Stimulated activated CD8-positive, alpha-beta memory T cell treated with anti-CD3 and anti-CD28 coated beads, Interleukin-7, amount 100 ng/mL, for 4 hours (primary cell): ENCODE measurements around the gene ACSL4.
"Not testable (repeated sequence)": the region's sequence is repeated elsewhere in the genome, so short reads cannot be mapped to it uniquely, and the experiment has no call there.

Experiments
- DNase-seq, 2 donors: peaks; one replicate each; pipeline ENCODE4 v3.0.0-alpha.2; 2020; ENCODE audit warnings: low read depth in 2 of 2

The ACSL4 gene

GRCh38 chrX:109672239-109672638, 60.8 kb downstream of the ACSL4 start:
- DNase-seq = no peak

GRCh38 chrX:109671170-109671569, 61.9 kb downstream of the ACSL4 start:
- DNase-seq = not testable (repeated sequence)

- DNase-seq = no peak
Measured at GRCh38 chrX:109667986-109668385, 65.1 kb downstream of the ACSL4 start.

DNA sequence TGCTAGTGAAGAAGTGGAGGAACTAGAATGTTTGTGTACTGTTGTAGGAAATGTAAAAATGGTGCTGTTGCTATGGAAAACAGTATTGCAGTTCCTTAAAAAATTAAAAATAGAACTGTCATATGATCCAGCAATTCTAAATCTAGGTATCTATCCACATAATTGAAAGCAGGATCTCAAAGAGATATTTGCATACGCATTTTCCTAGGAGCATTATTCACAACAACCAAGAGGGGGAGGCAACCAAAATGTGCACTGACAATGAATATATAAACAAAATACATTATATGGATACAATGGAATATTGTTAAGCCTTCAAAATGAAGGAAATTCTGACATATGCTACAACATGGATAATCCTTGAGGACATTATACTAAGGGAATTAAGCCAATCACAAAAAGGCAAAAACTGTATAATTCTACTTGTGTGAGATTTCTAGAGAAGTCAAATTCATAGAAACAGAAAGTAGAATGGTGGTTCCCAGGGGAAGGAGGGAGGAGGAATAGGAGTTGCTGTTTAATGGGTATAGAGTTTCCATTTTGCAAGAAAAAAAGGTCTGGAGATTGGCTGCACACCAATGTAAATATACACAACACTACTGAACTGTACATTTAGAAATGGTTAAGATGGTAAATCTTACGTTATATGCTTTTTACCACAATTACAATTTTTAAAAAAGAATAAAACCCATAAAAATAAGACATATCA, 72.5 kb downstream of the ACSL4 start:
- DNase-seq = no peak

- DNase-seq = no peak
Measured at GRCh38 chrX:109658391-109658790, 74.7 kb downstream of the ACSL4 start.

DNA sequence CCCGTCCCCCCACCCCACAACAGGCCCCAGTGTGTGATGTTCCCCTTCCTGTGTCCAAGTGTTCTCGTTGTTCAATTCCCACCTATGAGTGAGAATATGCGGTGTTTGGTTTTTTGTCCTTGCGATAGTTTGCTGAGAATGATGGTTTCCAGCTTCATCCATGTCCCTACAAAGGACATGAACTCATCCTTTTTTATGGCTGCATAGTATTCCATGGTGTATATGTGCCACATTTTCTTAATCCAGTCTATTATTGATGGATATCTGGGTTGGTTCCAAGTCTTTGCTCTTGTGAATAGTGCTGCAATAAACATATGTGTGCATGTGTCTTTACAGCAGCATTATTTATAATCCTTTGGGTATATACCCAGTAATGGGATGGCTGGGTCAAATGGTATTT, 75.7 kb downstream of the ACSL4 start:
- not testable (repeated sequence) for DNase-seq

GRCh38 chrX:109656774-109657173, 76.3 kb downstream of the ACSL4 start:
- no peak for DNase-seq

GRCh38 chrX:109655502-109656201, 77.4 kb downstream of the ACSL4 start:
- no peak for DNase-seq

DNA sequence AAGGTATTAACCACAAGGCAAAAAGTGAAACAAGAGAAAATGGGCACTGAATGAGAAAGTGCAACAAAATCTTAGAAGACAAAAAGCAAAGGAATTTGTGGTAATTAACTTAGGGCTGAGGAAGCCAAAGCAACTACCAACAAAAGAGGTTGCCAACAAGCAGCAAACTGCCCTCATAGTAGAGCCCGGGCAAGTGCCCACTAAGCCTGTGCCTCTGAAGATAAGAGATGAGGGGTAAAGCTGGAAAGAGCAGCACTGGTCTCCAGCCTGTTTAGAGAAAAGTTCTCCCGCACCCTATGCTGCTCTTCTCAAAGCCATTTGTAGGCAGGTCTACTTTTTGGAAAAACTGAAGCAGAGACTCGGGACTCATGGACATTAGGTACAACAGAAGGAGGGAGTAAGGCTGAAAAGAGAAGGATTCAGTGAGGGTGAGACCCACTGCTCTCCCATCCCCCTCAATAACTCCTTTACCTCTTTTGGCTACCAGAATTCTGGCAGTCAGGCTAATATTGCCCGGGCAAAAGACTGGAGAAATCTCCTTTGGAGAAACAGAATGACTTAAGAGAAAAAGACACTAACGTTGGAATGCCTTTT, 78.4 kb downstream of the ACSL4 start:
- no peak for DNase-seq

DNA sequence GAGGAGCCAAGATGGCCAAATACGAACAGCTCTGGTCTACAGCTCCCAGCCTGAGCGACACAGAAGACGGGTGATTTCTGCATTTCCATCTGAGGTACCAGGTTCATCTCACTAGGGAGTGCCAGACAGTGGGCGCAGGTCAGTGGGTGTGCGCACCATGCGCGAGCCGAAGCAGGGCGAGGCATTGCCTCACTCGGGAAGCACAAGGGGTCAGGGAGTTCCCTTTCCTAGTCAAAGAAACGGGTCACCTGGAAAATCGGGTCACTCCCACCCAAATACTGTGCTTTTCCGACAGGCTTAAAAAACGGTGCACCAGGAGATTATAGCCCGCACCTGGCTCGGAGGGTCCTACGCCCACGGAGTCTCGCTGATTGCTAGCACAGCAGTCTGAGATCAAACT, 88.4 kb downstream of the ACSL4 start:
- not testable (repeated sequence) for DNase-seq

GRCh38 chrX:109643687-109644086, 89.4 kb downstream of the ACSL4 start:
- no peak for DNase-seq

- no peak for DNase-seq
Measured at GRCh38 chrX:109638158-109638557, 94.9 kb downstream of the ACSL4 start.

DNA sequence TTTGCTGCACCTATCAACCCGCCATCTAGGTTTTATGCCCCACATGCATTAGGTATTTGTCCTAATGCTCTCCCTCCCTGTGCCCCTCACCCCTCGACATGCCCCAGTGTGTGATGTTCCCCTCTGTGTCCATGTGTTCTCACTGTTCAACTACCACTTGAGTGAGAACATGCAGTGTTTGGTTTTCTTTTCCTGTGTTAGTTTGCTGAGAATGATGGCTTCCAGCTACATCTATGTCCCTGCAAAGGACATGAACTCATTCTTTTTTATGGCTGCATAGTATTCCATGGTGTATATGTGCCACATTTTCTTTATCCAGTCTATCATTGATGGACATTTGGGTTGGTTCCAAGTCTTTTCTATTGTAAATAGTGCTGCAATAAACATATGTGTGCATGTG, 95.6 kb downstream of the ACSL4 start:
- DNase-seq = not testable (repeated sequence)

GRCh38 chrX:109635146-109635545, 97.9 kb downstream of the ACSL4 start:
- DNase-seq = no peak

DNA sequence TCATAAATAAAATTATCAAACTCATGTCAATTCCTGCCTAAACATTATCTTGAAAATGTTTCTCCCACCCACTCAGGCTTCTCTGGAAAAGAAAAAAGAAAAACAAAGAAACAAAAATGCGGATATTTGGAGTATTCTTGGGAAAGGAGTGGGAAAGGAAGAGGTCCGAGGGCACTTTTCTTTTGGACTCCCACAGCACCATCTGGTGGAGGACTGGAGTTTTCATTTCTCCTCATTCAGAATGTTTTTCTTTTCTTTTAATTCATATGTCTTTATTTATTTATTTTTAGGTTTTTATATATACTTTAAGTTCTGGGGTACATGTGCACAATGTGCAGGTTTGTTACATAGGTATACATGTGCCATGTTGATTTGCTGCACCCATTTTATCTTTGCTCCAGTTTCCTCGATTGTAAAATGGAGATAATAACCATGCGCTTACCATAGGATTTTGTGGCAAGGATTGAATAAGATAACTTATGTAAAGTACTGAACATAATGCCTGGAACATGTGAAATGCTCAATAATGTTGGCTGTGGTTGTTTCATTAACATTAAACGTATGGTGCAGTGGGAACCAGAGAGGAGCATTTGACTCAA, 100.1 kb downstream of the ACSL4 start:
- DNase-seq = no peak

- no peak for DNase-seq
Measured at GRCh38 chrX:109629310-109629709, 103.7 kb downstream of the ACSL4 start.

GRCh38 chrX:109626637-109627036, 106.4 kb downstream of the ACSL4 start:
- no peak for DNase-seq

DNA sequence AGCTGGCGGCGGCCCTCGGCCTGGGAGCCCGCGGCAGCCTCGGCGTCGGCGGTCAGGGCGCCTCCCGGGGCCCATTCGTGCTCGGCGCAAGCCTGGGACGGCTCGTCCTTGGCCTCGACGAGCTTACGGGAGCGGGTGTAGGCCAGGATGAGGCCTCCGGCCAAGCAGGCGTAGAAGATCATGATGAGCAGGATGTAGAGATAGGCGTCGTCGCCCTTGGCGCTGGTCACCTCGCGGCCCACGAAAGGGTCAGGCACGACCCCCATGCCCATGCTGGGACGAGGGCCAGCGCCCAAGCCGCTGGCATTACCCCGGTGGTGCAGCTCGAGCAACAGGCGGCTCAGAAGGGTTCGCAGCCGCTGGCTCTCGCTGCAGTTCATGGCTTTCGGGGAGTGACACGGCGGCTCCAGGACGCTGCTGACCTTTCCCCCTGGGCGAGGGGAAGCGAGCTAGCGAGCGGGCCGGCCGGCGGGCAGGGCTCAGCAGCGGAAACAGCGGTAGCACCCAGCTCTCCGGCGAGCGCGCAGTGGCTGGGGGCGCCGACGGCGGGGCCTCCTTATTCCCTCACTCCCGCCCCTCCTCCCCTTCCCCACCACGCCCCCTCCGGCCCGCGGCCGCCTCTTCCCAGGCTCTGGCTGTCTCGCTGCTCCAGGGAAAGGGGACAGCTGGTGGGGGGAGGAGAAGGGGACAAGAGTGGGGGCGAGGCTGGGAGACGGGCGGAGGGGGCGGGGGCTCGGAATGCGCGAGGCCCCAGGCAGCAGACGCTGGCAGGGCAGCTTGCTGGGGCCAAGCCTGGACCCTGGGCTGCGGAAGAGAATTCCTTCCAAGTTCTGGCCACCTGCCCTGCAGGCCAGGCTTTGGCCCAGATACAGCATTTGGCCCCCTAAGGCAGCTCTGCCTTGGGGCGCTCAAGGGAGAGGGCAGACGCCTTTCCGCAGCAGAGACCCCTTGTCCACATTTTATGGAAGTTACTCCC, 108.1 kb downstream of the ACSL4 start, which contains the start of gene KCNE5:
KCNE5 (minus strand) TSS at position 532 of the 976 bp plus-strand sequence; CDS start at position 380, 152 bp downstream.
- no peak for DNase-seq

- no peak for DNase-seq
Measured at GRCh38 chrX:109623997-109624396, 109.1 kb downstream of the ACSL4 start.

GRCh38 chrX:109622270-109622669, 110.8 kb downstream of the ACSL4 start:
- no peak for DNase-seq

DNA sequence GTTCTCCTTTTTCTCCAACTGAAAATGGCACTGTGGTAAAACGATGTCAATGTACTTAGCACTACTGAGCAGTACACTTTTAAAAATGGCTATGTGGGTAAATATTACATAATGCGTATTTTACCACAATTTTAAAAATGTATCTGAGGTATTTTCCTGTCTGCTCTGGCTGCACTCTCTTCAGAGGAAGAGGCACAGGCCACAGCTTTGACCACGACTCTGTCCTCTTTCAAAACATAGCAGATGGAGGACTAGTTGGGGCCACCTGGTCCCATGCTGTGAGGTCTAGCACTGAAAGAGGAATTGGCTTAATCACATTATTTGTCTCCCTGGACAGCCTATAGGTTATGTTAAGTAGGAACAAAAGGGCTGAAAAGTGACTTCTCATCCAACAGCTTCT, 113.3 kb downstream of the ACSL4 start:
- no peak for DNase-seq
